H1 (cell line): ENCODE measurements around the gene TBC1D9B. TPM values are rescaled to one million over a fixed set of nuclear protein-coding genes. Genes with fewer than 3 reads are reported as not detected.
A peak's percentile ranks its signal among the peaks of the same experiment; 100 is the strongest.

Source experiments
- CTCF ChIA-PET: fragments of 300-600 bp; sonication (Branson Sonifier 250); formaldehyde crosslinking; loops from one replicate; lab custom pipeline; 2021; ENCODE audit not compliant: partially characterized antibody; lab: Charles Lee
- POLR2A ChIA-PET: fragments of 300-600 bp; sonication (Branson Sonifier 250); formaldehyde crosslinking; loops from one replicate; lab custom pipeline; 2021; ENCODE audit warnings: inconsistent platforms; ENCODE audit not compliant: partially characterized antibody; lab: Charles Lee
- DNase-seq, 2 experiments: peaks; one replicate each; pipeline versions ENCODE4 v3.0.0 to v3.0.0-alpha.2; 2010 to 2022; ENCODE audit warnings: low spot score in 2 of 2, low read depth in 1 of 2, mixed read lengths in 1 of 2
- FAIRE-seq: peaks from 2 replicates; lab custom pipeline; 2011; peaks lifted over from hg19 to GRCh38; lab: Jason Lieb, UNC
- H2AFZ ChIP-seq: 2 replicates; pipeline ENCODE4 v1.8.1; 2012; ENCODE audit warnings: low read length, inconsistent platforms
- H2AK5ac ChIP-seq: 2 replicates; pipeline ENCODE4 v1.6.1; 2013; ENCODE audit warnings: low read depth, low read length
- H2BK120ac ChIP-seq: replicated peaks from 2 replicates; pipeline ENCODE3; 2013; ENCODE audit warnings: low read depth, low read length, inconsistent platforms
- H2BK12ac ChIP-seq: 2 replicates; pipeline ENCODE4 v1.6.1; 2013; ENCODE audit warnings: low read depth, low read length
- H2BK15ac ChIP-seq: 2 replicates; pipeline ENCODE4 v1.6.1; 2013; ENCODE audit warnings: low read length
- H2BK20ac ChIP-seq: 2 replicates; pipeline ENCODE4 v1.6.1; 2013; ENCODE audit warnings: low read length
- H2BK5ac ChIP-seq: 2 replicates; pipeline ENCODE4 v1.6.1; 2013; ENCODE audit warnings: low read depth, low read length
- H3K14ac ChIP-seq: 2 replicates; pipeline ENCODE4 v1.6.1; 2013; ENCODE audit warnings: inconsistent platforms; ENCODE audit not compliant: insufficient read length
- H3K18ac ChIP-seq: 2 replicates; pipeline ENCODE4 v1.6.1; 2013; ENCODE audit warnings: low read length; ENCODE audit errors: extremely low read depth
- H3K23ac ChIP-seq: 2 replicates; pipeline ENCODE4 v1.6.1; 2013; ENCODE audit warnings: inconsistent platforms; ENCODE audit not compliant: insufficient read length
- H3K23me2 ChIP-seq: 2 replicates; pipeline ENCODE4 v1.6.1; 2013; ENCODE audit warnings: low read depth, low read length
- H3K27ac ChIP-seq: 2 replicates; pipeline ENCODE4 v1.6.1; 2011; ENCODE audit warnings: low read depth, low read length, inconsistent platforms
- H3K27me3 ChIP-seq, 4 experiments: replicated peaks in 1 of 4; 1 replicate in 1 of 4; 2 replicates in 3 of 4; pipeline versions ENCODE4 v1.6.1 to v1.8.1; 2011 to 2013; ENCODE audit warnings: low read length in 3 of 4, mild to moderate bottlenecking in 3 of 4, inconsistent platforms in 2 of 4, mixed read lengths in 2 of 4, moderate library complexity in 1 of 4; ENCODE audit not compliant: control insufficient read depth in 3 of 4, insufficient read depth in 3 of 4; ENCODE audit errors: extremely low read depth in 1 of 4
- H3K36me3 ChIP-seq, 4 experiments: 2 replicates each; pipeline versions ENCODE4 v1.6.1 to v1.8.1; 2011 to 2013; ENCODE audit warnings: mild to moderate bottlenecking in 4 of 4, low read length in 3 of 4, moderate library complexity in 2 of 4, control low read depth in 1 of 4, inconsistent platforms in 1 of 4; ENCODE audit not compliant: insufficient read depth in 4 of 4, control insufficient read depth in 2 of 4
- H3K4ac ChIP-seq: replicated peaks from 2 replicates; pipeline ENCODE3; 2013; ENCODE audit warnings: low read length, low read depth, mixed read lengths, inconsistent platforms; ENCODE audit not compliant: insufficient read length
- H3K4me1 ChIP-seq, 4 experiments: replicated peaks in 1 of 4; 1 replicate in 1 of 4; 2 replicates in 3 of 4; pipeline versions ENCODE4 v1.6.1 to v1.8.1; 2011 to 2013; ENCODE audit warnings: low read length in 3 of 4, inconsistent platforms in 2 of 4, mixed read lengths in 1 of 4; ENCODE audit not compliant: insufficient read depth in 4 of 4, control insufficient read depth in 3 of 4
- H3K4me2 ChIP-seq, 2 experiments: 2 replicates each; pipeline versions ENCODE4 v1.6.1 to v1.8.1; 2011 to 2013; ENCODE audit warnings: low read depth in 2 of 2, low read length in 2 of 2, control low read depth in 1 of 2, inconsistent platforms in 1 of 2, mild to moderate bottlenecking in 1 of 2; ENCODE audit not compliant: insufficient read depth in 1 of 2
- H3K4me3 ChIP-seq, 4 experiments: fragments of 200-600, 300-600 bp in 1 of 4; sonication (generic), shearing (Covaris generic), sonication (Bioruptor Twin) in 1 of 4; 2 replicates each; pipeline versions ENCODE4 v1.5.1 to v1.8.1; 2011 to 2016; ENCODE audit warnings: low read length in 4 of 4, low read depth in 3 of 4, control low read depth in 2 of 4, inconsistent platforms in 2 of 4, mild to moderate bottlenecking in 2 of 4, mixed read lengths in 1 of 4, moderate library complexity in 1 of 4; ENCODE audit not compliant: insufficient read depth in 2 of 4; ENCODE audit errors: extremely low read depth in 1 of 4
- H3K56ac ChIP-seq: replicated peaks from 2 replicates; pipeline ENCODE3; 2013; ENCODE audit warnings: low read depth, mild to moderate bottlenecking, mixed read lengths, low read length, inconsistent platforms; ENCODE audit not compliant: insufficient read length
- H3K79me1 ChIP-seq: 2 replicates; pipeline ENCODE4 v1.6.1; 2013; ENCODE audit warnings: low read depth, low read length, control low read depth
- H3K79me2 ChIP-seq, 2 experiments: 2 replicates each; pipeline versions ENCODE4 v1.6.1 to v1.8.1; 2012 to 2013; ENCODE audit warnings: low read length in 2 of 2, mild to moderate bottlenecking in 2 of 2, inconsistent platforms in 1 of 2; ENCODE audit not compliant: insufficient read depth in 2 of 2, control insufficient read depth in 1 of 2
- H3K9ac ChIP-seq, 4 experiments: replicated peaks in 1 of 4; 1 replicate in 1 of 4; 2 replicates in 3 of 4; pipeline versions ENCODE4 v1.6.1 to v1.8.1; 2011 to 2013; ENCODE audit warnings: low read depth in 3 of 4, low read length in 3 of 4, control low read depth in 2 of 4, mild to moderate bottlenecking in 2 of 4, moderate library complexity in 2 of 4, inconsistent platforms in 1 of 4; ENCODE audit errors: extremely low read depth in 1 of 4
- H3K9me3 ChIP-seq, 2 experiments: 2 replicates each; pipeline versions ENCODE4 v1.6.1 to v1.8.1; 2012 to 2013; ENCODE audit warnings: mild to moderate bottlenecking in 2 of 2, moderate library complexity in 2 of 2, control low read depth in 1 of 2, inconsistent platforms in 1 of 2, low read depth in 1 of 2, low read length in 1 of 2, mixed read lengths in 1 of 2; ENCODE audit not compliant: insufficient read depth in 2 of 2
- H4K20me1 ChIP-seq, 2 experiments: replicated peaks in 1 of 2; 2 replicates each; pipeline versions ENCODE3 to v1.8.1; 2011 to 2013; ENCODE audit warnings: inconsistent platforms in 2 of 2, low read length in 2 of 2, mild to moderate bottlenecking in 1 of 2; ENCODE audit not compliant: insufficient read depth in 2 of 2, control insufficient read depth in 1 of 2
- H4K5ac ChIP-seq: 2 replicates; pipeline ENCODE4 v1.6.1; 2013; ENCODE audit warnings: low read length, low read depth, mixed read lengths, inconsistent platforms; ENCODE audit not compliant: insufficient read length
- H4K8ac ChIP-seq: 2 replicates; pipeline ENCODE4 v1.8.0; 2013; ENCODE audit warnings: mild to moderate bottlenecking, moderate library complexity, low read length, inconsistent platforms; ENCODE audit not compliant: insufficient read depth; ENCODE audit errors: extremely low read depth
- H4K91ac ChIP-seq: replicated peaks from 2 replicates; pipeline ENCODE3; 2013; ENCODE audit warnings: low read length, mixed read lengths, inconsistent platforms; ENCODE audit not compliant: insufficient read length
- ASH2L ChIP-seq: fragments of 200-600, 300-600 bp; sonication (generic); IDR thresholded peaks from one replicate; pipeline ENCODE4 v1.7.1; 2017; ENCODE audit warnings: low read length
- ATF3 ChIP-seq: IDR thresholded peaks from 2 replicates; pipeline ENCODE4 v1.6.1; 2011; ENCODE audit warnings: low read depth, mild to moderate bottlenecking, low read length; ENCODE audit not compliant: insufficient read depth
- BCL11A ChIP-seq, 2 experiments: IDR thresholded peaks; one replicate each; pipeline ENCODE4 v1.6.1; 2011; ENCODE audit warnings: low read depth in 2 of 2, low read length in 2 of 2, mild to moderate bottlenecking in 2 of 2
- CHD1 ChIP-seq: IDR thresholded peaks from 2 replicates; pipeline ENCODE4 v1.6.1; 2012; ENCODE audit warnings: low read depth, low read length, improper control_type of control experiment
- EP300 ChIP-seq, 2 experiments: IDR thresholded peaks; 1 replicate in 1 of 2; 2 replicates in 1 of 2; pipeline ENCODE4 v1.6.1; 2011 to 2012; ENCODE audit warnings: low read depth in 2 of 2, low read length in 2 of 2, mild to moderate bottlenecking in 2 of 2, borderline replicate concordance in 1 of 2, inconsistent platforms in 1 of 2, moderate library complexity in 1 of 2
- FOSL1 ChIP-seq: IDR thresholded peaks from 2 replicates; pipeline ENCODE4 v1.6.1; 2011; ENCODE audit warnings: mild to moderate bottlenecking, low read depth, low read length, moderate library complexity; ENCODE audit not compliant: insufficient read depth
- HDAC6 ChIP-seq: IDR thresholded peaks from one replicate; pipeline ENCODE4 v1.7.1; 2012; ENCODE audit warnings: low read depth, mild to moderate bottlenecking, inconsistent platforms, low read length, moderate library complexity
- RXRA ChIP-seq: IDR thresholded peaks from 2 replicates; pipeline ENCODE4 v1.6.1; 2011; ENCODE audit warnings: low read depth, mild to moderate bottlenecking, low read length, moderate library complexity; ENCODE audit not compliant: insufficient read depth
- SP1 ChIP-seq: IDR thresholded peaks from 2 replicates; pipeline ENCODE4 v1.6.1; 2011; ENCODE audit warnings: low read depth, low read length
- SP2 ChIP-seq: IDR thresholded peaks from 2 replicates; pipeline ENCODE4 v1.6.1; 2012; ENCODE audit warnings: mild to moderate bottlenecking, low read length, inconsistent platforms
- TAF1 ChIP-seq: IDR thresholded peaks from 2 replicates; pipeline ENCODE4 v1.6.1; 2011; ENCODE audit warnings: mild to moderate bottlenecking, low read depth, low read length
- TEAD4 ChIP-seq: IDR thresholded peaks from 2 replicates; pipeline ENCODE4 v1.6.1; 2012; ENCODE audit warnings: low read depth, low read length, inconsistent platforms, mixed read lengths
- WGBS, 2 experiments: shearing (Covaris generic) in 1 of 2; methylation state at CpG; one replicate each; pipeline versions ENCODE4 v1.1.6 to v1.1.7; 2013 to 2015; ENCODE audit warnings: low lambda C conversion rate in 2 of 2, mixed read lengths in 2 of 2, inconsistent platforms in 1 of 2, low coverage in 1 of 2, missing lambda C conversion rate in 1 of 2; ENCODE audit not compliant: insufficient replicate concordance in 2 of 2, insufficient coverage in 1 of 2, insufficient read length in 1 of 2; ENCODE audit errors: extremely low coverage in 1 of 2, missing lambda C conversion rate in 1 of 2; 5-methylcytosine and 5-hydroxymethylcytosine counted together
- polyA plus RNA-seq, 7 experiments: library from polyadenylated mRNA; depleted of rRNA in 3 of 7; stranded (reverse) in 5 of 7; unstranded in 2 of 7; fragments of >200 nt in 5 of 7; fragments of 200-250 nt in 2 of 7; gene quantifications; 1 replicate in 5 of 7; 2 replicates in 1 of 7; 4 replicates in 1 of 7; pipeline versions ENCODE4 v1.2.1 to v1.2.3, GENCODE V29; 2011 to 2013; ENCODE audit warnings: missing spikeins in 2 of 7, mixed read lengths in 2 of 7
- total RNA-seq: library from RNA; stranded (reverse); fragmentation: NEBNext Ultra II Directional; extraction: Animal tissue kit (Norgen Biotek cat#: 25700); gene quantifications from 2 replicates; pipeline ENCODE4 v1.2.1, GENCODE V29; 2021
- TF ChIP-seq, protein P1 (sequence below): IDR thresholded peaks from 2 replicates; pipeline ENCODE4 v1.6.1; 2012; ENCODE audit warnings: inconsistent platforms

The TBC1D9B gene
- total and polyA plus RNA-seq, 2 of the 8 experiments (the other 6 are each of a cell fraction or from before 2014, with no cell fraction given) = 33.6 to 57.1 TPM

DNA sequence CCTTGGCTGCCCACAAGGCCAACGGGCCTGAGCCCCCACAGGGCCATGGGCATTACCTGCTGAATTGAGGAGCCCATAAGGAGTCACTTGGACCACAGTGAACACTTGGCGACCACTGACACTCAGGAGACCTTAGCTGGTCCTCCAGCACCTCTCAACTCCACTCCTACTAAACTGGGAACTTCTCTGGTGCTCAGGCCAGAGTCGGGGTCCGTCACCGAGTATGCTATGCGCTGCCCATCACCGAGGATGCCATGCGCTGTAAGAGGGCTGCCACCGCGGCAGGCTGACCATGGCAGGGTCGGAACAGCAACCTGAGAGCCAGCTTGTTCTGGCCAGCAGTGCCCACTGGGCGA, 87.6 kb downstream of the TBC1D9B start:
- FAIRE-seq (no peak), DNase-seq (peak in 1 of 2 experiments; percentile 67)
- H3K4me3 ChIP-seq = peak overlapping the region in 1 of 4 experiments; percentile 91; a peak in 5 of 8 replicates
- WGBS, 2 experiments = 80% methylated on average over 12 of the region's 12 CpGs; no CpG with 5 or more reads in 1 of the 2 experiments
- no peak overlapping the region for H3K23ac ChIP-seq
- H2BK5ac ChIP-seq = peak overlapping the region; percentile 96; the same call in 1 of the 2 replicates
- H4K8ac ChIP-seq = peak overlapping the region; percentile 79
- H2AK5ac ChIP-seq = peak overlapping the region; percentile 97
- H4K20me1 ChIP-seq = peaks cover 8 to 20% of the 10 kb centered on the region in 2 experiments
- H3K36me3 ChIP-seq = peaks cover 6 to 19% (median 15%) of the 10 kb centered on the region in 4 experiments; a peak in 7 of 8 replicates
- H3K27me3 ChIP-seq = peaks cover 0 to 5% (median 2%) of the 10 kb centered on the region in 4 experiments; a peak in 2 of 7 replicates
- H3K9me3 ChIP-seq = no peaks in the 10 kb centered on the region
- H2BK12ac ChIP-seq = peak overlapping the region; percentile 97
- H3K56ac ChIP-seq = no peak overlapping the region
- peak overlapping the region; percentile 67; the same call in 1 of the 2 replicates for H3K27ac ChIP-seq
- CTCF ChIA-PET = interaction anchor here (0.8 to 1.8 kb wide), 5 partner anchors 9 to 49 kb away, joined by 3 to 6 read pairs (median 5); no protein-coding TSS in a partner anchor
- peaks cover 8% of the 10 kb centered on the region for H3K79me1 ChIP-seq
- H2BK20ac ChIP-seq = peak overlapping the region; percentile 99
- H3K4me1 ChIP-seq = peaks cover 4 to 38% (median 33%) of the 10 kb centered on the region in 4 experiments
- peak overlapping the region; percentile 99 for H3K18ac ChIP-seq
- H3K14ac ChIP-seq = no peak overlapping the region
- peak overlapping the region; percentile 97 for H2BK120ac ChIP-seq
- no peak overlapping the region for H3K9ac ChIP-seq
- peak overlapping the region; percentile 100 for H3K4ac ChIP-seq
- H4K5ac ChIP-seq = peak overlapping the region; percentile 88
- H2BK15ac ChIP-seq = peak overlapping the region; percentile 100
- POLR2A ChIA-PET = interaction anchor here (0.6 to 12.6 kb wide), 19 partner anchors 8 to 214 kb away, joined by 3 to 207 read pairs (median 3); partner anchors contain the start of genes HNRNPH1, LTC4S and MGAT4B
- H3K23me2 ChIP-seq = peaks cover 15% of the 10 kb centered on the region; the same call in 1 of the 2 replicates
- H4K91ac ChIP-seq = peak overlapping the region; percentile 98
- peak overlapping the region; percentile 54 to 81 for H3K4me2 ChIP-seq
- peaks cover 4 to 28% of the 10 kb centered on the region in 2 experiments; a peak in 2 of 4 replicates for H3K79me2 ChIP-seq
- no peak overlapping the region for H2AFZ ChIP-seq
- TF ChIP-seq FOSL1 (no peak), TEAD4 (no peak), RXRA (no peak), CHD1 (no peak), SP2 (no peak), ATF3 (no peak), TAF1 (no peak), SP1 (no peak), HDAC6 (no peak), BCL11A (IDR thresholded peaks at IDR 0.05; ENCODE audit: low read depth in 2 of 2, low read length in 2 of 2) (no peak), ASH2L (no peak), EP300 (IDR thresholded peaks at IDR 0.05; ENCODE audit: borderline replicate concordance in 1 of 2, low read depth in 2 of 2, low read length in 2 of 2) (no peak)
- TF ChIP-seq, protein P1, sequence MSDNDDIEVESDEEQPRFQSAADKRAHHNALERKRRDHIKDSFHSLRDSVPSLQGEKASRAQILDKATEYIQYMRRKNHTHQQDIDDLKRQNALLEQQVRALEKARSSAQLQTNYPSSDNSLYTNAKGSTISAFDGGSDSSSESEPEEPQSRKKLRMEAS = no peak
